Measurements from ENCODE around the gene KCTD3. TPM values are rescaled to one million over a fixed set of nuclear protein-coding genes. Genes with fewer than 3 reads are reported as not detected.

Gene KCTD3
- total RNA-seq, 1 donor from 2014 or later: 4.7 TPM

DNA sequence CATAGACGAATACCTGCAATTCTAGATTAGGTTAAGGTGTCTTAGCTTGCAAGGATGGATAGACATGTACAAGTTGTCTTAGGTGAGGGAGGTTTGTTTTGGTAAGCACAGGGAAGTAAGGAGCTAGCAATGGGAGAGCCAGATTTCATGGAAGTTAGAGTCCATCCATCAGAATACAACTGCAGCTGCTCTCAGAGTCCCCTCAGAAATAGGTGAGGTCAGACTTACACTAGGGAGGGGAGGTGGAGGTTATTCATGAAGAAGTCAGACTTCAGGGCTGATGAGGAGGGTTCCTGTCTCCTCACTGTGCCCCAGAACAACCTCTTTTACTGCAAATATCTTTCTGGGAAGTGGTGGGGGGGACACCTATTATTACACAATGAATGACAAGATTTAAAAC lies 85.3 kb downstream of the KCTD3 start:
- Mint-ChIP-seq H3K27me3 (ENCODE audit: insufficient read depth) (peaks cover 4% of the 10 kb centered on the region), H3K4me1 (ENCODE audit: low read depth) (no peaks in the 10 kb centered on the region), H3K4me3 (no peak overlapping the region), H3K27ac (no peak overlapping the region), H3K9me3 (no peaks in the 10 kb centered on the region), H3K36me3 (ENCODE audit: low read depth) (no peaks in the 10 kb centered on the region)
- no peak for DNase-seq (ENCODE audit: low spot score)
- intact Hi-C loops (cut with micrococcal nuclease): no loop called here

DNA sequence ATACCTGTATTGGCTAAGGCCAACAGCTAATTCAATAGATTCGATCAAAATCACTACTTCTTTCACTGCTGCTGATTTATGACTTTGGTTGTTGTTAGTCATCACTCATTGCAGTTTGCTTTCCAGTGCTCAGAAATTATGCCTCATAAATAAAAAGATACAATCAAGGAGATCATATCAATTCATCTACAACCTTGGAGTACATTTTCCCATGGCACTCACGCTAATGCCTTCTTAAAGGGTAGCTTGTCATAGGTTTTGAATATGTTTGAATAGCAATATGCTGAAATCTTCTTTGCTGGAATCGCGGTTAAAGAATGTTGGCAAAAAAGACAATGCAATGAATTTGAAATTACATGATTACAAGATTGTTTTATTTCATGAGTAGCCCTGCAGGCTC lies 89.9 kb downstream of the KCTD3 start:
- Mint-ChIP-seq H3K36me3 (ENCODE audit: low read depth) (no peaks in the 10 kb centered on the region), H3K27ac (no peak overlapping the region), H3K4me3 (no peak overlapping the region), H3K27me3 (ENCODE audit: insufficient read depth) (peaks cover 1% of the 10 kb centered on the region), H3K9me3 (no peaks in the 10 kb centered on the region), H3K4me1 (ENCODE audit: low read depth) (no peaks in the 10 kb centered on the region)
- intact Hi-C loops (cut with micrococcal nuclease): no loop called here
- DNase-seq (ENCODE audit: low spot score): no peak

- DNase-seq (ENCODE audit: low spot score): no peak
- no peak overlapping the region for H3K27ac Mint-ChIP-seq
- H3K9me3 Mint-ChIP-seq: no peaks in the 10 kb centered on the region
- H3K4me3 Mint-ChIP-seq: no peak overlapping the region
- H3K4me1 Mint-ChIP-seq (ENCODE audit: low read depth): no peaks in the 10 kb centered on the region
- H3K36me3 Mint-ChIP-seq (ENCODE audit: low read depth): no peaks in the 10 kb centered on the region
- H3K27me3 Mint-ChIP-seq (ENCODE audit: insufficient read depth): no peaks in the 10 kb centered on the region
- intact Hi-C loops (cut with micrococcal nuclease): no loop called here
Observed at GRCh38 chr1:215660259-215660658, 93.2 kb downstream of the KCTD3 start.

DNA sequence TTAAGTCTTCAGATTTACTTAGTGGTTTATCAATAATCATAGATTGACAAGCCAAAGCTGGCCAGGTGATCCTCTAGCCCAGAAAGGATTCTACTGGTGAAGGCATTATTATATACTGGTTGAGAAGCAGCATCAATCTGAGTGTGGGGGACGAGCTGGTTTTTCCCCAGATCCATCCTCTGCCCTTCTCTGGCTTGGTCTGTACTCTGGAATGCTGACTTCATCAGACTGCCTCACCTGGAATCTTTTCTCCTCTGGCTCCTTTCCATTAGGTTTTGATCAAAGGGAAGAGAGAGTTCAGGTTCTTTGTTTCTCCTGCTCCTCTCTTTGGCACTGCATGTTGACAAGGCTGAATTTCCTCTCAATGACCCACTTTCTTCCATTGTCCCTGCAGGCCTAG lies 93.9 kb downstream of the KCTD3 start:
- Mint-ChIP-seq H3K27me3 (ENCODE audit: insufficient read depth) (no peaks in the 10 kb centered on the region), H3K4me1 (ENCODE audit: low read depth) (no peaks in the 10 kb centered on the region), H3K9me3 (no peaks in the 10 kb centered on the region), H3K27ac (no peak overlapping the region), H3K36me3 (ENCODE audit: low read depth) (no peaks in the 10 kb centered on the region), H3K4me3 (no peak overlapping the region)
- intact Hi-C loops (cut with micrococcal nuclease): no loop called here
- DNase-seq (ENCODE audit: low spot score): no peak

DNA sequence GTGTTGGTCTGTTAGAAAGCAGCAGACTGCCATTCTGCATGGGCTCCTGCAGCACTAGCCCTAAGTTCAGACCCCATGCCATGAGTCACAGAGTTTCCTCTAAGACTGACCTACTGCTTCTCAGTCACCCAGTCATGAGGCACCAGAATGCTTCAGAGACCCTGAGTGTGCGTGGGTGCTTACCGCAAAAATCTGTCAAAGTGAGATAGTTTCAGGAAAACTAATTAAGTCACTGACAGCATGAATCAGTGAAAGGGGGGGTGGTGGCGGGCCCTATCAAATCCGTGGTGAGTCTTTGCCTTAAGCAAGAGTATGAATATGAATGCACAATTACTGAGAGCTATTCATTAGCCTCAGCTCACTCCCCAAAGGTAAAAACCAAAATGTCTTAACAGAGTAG lies 98.1 kb downstream of the KCTD3 start:
- no peak for DNase-seq (ENCODE audit: low spot score)
- intact Hi-C loops (cut with micrococcal nuclease): no loop called here
- H3K9me3 Mint-ChIP-seq: no peaks in the 10 kb centered on the region
- no peaks in the 10 kb centered on the region for H3K36me3 Mint-ChIP-seq (ENCODE audit: low read depth)
- no peaks in the 10 kb centered on the region for H3K4me1 Mint-ChIP-seq (ENCODE audit: low read depth)
- no peaks in the 10 kb centered on the region for H3K27me3 Mint-ChIP-seq (ENCODE audit: insufficient read depth)
- no peak overlapping the region for H3K27ac Mint-ChIP-seq
- no peak overlapping the region for H3K4me3 Mint-ChIP-seq

- Mint-ChIP-seq H3K4me3 (no peak overlapping the region), H3K4me1 (ENCODE audit: low read depth) (no peaks in the 10 kb centered on the region), H3K36me3 (ENCODE audit: low read depth) (no peaks in the 10 kb centered on the region), H3K27ac (no peak overlapping the region), H3K9me3 (no peaks in the 10 kb centered on the region), H3K27me3 (ENCODE audit: insufficient read depth) (peaks cover 3% of the 10 kb centered on the region)
- intact Hi-C loops (cut with micrococcal nuclease): no loop called here
- no peak for DNase-seq (ENCODE audit: low spot score)
Observed at GRCh38 chr1:215667761-215668160, 100.7 kb downstream of the KCTD3 start.

- intact Hi-C loops (cut with micrococcal nuclease): no loop called here
- Mint-ChIP-seq H3K27ac (no peak overlapping the region), H3K27me3 (ENCODE audit: insufficient read depth) (peaks cover 3% of the 10 kb centered on the region), H3K9me3 (no peaks in the 10 kb centered on the region), H3K36me3 (ENCODE audit: low read depth) (no peaks in the 10 kb centered on the region), H3K4me1 (ENCODE audit: low read depth) (no peaks in the 10 kb centered on the region), H3K4me3 (no peak overlapping the region)
- no peak for DNase-seq (ENCODE audit: low spot score)
Observed at GRCh38 chr1:215669806-215670491, 102.8 kb downstream of the KCTD3 start.

Measured in activated T-helper 1 cell treated with anti-CD3 and anti-CD28 coated beads, Interleukin-12 subunit alpha, Interleukin-12 subunit beta, Interleukin-2, Interleukin-4 antibody, amounts not matched to agents 30 ng/mL and 10 ng/mL and 1 ng/mL, durations not matched to agents 14 hours and 24 hours and 36 hours (primary cell).